Fibroblast of skin of scalp (primary cell): ENCODE measurements around the gene ZNF397.

Source experiments
- DNase-seq: peaks from one replicate; pipeline ENCODE4 v3.0.0-alpha.2; 2013

ZNF397 gene

GRCh38 chr18:35303610-35304009, 62.8 kb downstream of the ZNF397 start:
- DNase-seq, result no peak

- DNase-seq, result no peak
Measured at GRCh38 chr18:35306588-35307250, 65.9 kb downstream of the ZNF397 start.
